ENCODE measurements around the gene POLA2. TPM values are rescaled to one million over a fixed set of nuclear protein-coding genes. Genes with fewer than 3 reads are reported as not detected.

The POLA2 gene
- total RNA-seq, 1 experiment from 2014 or later = 35.6 TPM

GRCh38 chr11:65320386-65321075, 58.8 kb downstream of the POLA2 start (continued):
- no peak for TF ChIP-seq ZBTB21 (CRISPR knock-in tag; IDR thresholded peaks at IDR 0.05; ENCODE audit: borderline replicate concordance)
- no peak for TF ChIP-seq CREB1 (CRISPR knock-in tag; IDR thresholded peaks at IDR 0.05)

DNA sequence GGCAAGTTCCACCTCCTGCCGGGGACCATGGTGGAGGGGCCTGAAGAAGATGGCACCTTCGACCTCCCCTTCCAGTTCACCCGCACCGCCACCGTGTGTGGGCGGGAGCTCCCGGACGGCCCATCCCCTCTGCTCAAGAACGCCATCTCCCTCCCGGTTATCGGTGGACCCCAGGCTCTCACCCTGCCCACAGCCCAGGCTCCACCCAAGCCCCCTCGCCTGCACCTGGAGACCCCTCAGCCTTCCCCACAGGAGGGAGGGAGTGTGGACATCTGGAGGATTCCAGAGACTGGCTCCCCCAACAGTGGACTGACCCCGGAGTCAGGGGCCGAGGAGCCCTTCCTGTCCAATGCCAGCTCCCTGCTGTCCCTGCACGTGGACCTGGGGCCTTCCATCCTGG, 59.3 kb downstream of the POLA2 start:
- no peak for ATAC-seq
- Mint-ChIP-seq H3K36me3 (peaks cover 17% of the 10 kb centered on the region), H3K4me1 (peaks cover 24% of the 10 kb centered on the region), H3K27me3 (ENCODE audit: low read depth) (no peaks in the 10 kb centered on the region), H3K9me3 (no peaks in the 10 kb centered on the region), H3K27ac (no peak overlapping the region), H3K4me3 (no peak overlapping the region)
- ChIA-PET CTCF (interaction anchor here (13.2 kb wide), 1 partner anchor 11 kb away, joined by 232 read pairs; the partner anchor contains the start of gene DPF2), POLR2A (no interaction called here)
- DNase-seq (ENCODE audit: low spot score) = no peak
- TF ChIP-seq, protein P1, sequence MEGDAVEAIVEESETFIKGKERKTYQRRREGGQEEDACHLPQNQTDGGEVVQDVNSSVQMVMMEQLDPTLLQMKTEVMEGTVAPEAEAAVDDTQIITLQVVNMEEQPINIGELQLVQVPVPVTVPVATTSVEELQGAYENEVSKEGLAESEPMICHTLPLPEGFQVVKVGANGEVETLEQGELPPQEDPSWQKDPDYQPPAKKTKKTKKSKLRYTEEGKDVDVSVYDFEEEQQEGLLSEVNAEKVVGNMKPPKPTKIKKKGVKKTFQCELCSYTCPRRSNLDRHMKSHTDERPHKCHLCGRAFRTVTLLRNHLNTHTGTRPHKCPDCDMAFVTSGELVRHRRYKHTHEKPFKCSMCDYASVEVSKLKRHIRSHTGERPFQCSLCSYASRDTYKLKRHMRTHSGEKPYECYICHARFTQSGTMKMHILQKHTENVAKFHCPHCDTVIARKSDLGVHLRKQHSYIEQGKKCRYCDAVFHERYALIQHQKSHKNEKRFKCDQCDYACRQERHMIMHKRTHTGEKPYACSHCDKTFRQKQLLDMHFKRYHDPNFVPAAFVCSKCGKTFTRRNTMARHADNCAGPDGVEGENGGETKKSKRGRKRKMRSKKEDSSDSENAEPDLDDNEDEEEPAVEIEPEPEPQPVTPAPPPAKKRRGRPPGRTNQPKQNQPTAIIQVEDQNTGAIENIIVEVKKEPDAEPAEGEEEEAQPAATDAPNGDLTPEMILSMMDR (IDR thresholded peaks at IDR 0.05) = no peak
- TF ChIP-seq GRHL2 (CRISPR knock-in tag; IDR thresholded peaks at IDR 0.05; ENCODE audit: insufficient replicate concordance, severe bottlenecking) (no peak), ZNF232 (CRISPR knock-in tag; IDR thresholded peaks at IDR 0.05) (no peak), ZNF263 (CRISPR knock-in tag; IDR thresholded peaks at IDR 0.05; ENCODE audit: low read depth) (no peak), CREM (CRISPR knock-in tag; IDR thresholded peaks at IDR 0.05) (no peak), ZNF423 (CRISPR knock-in tag; IDR thresholded peaks at IDR 0.05) (no peak), SOX15 (CRISPR knock-in tag; IDR thresholded peaks at IDR 0.05) (no peak), SP1 (CRISPR knock-in tag; conservative IDR thresholded peaks at IDR 0.05) (no peak), SMAD4 (CRISPR knock-in tag; IDR thresholded peaks at IDR 0.05) (no peak), FOXP1 (CRISPR knock-in tag; IDR thresholded peaks at IDR 0.05; ENCODE audit: borderline replicate concordance) (no peak), SMAD3 (CRISPR knock-in tag; IDR thresholded peaks at IDR 0.05; ENCODE audit: borderline replicate concordance) (no peak), ZNF138 (CRISPR knock-in tag; conservative IDR thresholded peaks at IDR 0.05) (no peak), ZMAT4 (CRISPR knock-in tag; IDR thresholded peaks at IDR 0.05) (no peak), TEAD4 (CRISPR knock-in tag; IDR thresholded peaks at IDR 0.05) (no peak), ZNF416 (CRISPR knock-in tag; IDR thresholded peaks at IDR 0.05) (no peak), ESRRA (CRISPR knock-in tag; IDR thresholded peaks at IDR 0.05; ENCODE audit: borderline replicate concordance) (no peak), HMGXB4 (CRISPR knock-in tag; IDR thresholded peaks at IDR 0.05) (no peak), MAX (CRISPR knock-in tag; IDR thresholded peaks at IDR 0.05) (no peak), USF2 (CRISPR knock-in tag; IDR thresholded peaks at IDR 0.05) (no peak), TEAD1 (CRISPR knock-in tag; IDR thresholded peaks at IDR 0.05) (no peak)
